Fibroblast of the aortic adventitia (primary cell): ENCODE results near the gene SAMHD1. TPM values are rescaled to one million over a fixed set of nuclear protein-coding genes. Genes with fewer than 3 reads are reported as not detected.
A peak's percentile ranks its signal among the peaks of the same experiment; 100 is the strongest.

Experiments
- DNase-seq: peaks from one replicate; pipeline ENCODE4 v3.0.0-alpha.2; 2010; ENCODE audit warnings: low read depth
- H3K4me3 ChIP-seq: 2 replicates; pipeline ENCODE4 v1.5.1; 2011; ENCODE audit warnings: low read depth, mild to moderate bottlenecking, control low read depth, low read length, moderate library complexity
- total RNA-seq: library from RNA; depleted of rRNA; stranded (reverse); fragments of >200 nt; gene quantifications from 2 replicates; pipeline ENCODE4 v1.2.3, GENCODE V29; 2012; ENCODE audit warnings: low replicate concordance
- TF ChIP-seq, protein P1 (sequence below): IDR thresholded peaks from 2 replicates; pipeline ENCODE4 v1.5.1; 2011; ENCODE audit warnings: mild to moderate bottlenecking, low read length, control low read depth, inconsistent platforms; ENCODE audit not compliant: insufficient read depth

The SAMHD1 gene
- total RNA-seq, 1 donor: 32.7 TPM

- TF ChIP-seq, protein P1, sequence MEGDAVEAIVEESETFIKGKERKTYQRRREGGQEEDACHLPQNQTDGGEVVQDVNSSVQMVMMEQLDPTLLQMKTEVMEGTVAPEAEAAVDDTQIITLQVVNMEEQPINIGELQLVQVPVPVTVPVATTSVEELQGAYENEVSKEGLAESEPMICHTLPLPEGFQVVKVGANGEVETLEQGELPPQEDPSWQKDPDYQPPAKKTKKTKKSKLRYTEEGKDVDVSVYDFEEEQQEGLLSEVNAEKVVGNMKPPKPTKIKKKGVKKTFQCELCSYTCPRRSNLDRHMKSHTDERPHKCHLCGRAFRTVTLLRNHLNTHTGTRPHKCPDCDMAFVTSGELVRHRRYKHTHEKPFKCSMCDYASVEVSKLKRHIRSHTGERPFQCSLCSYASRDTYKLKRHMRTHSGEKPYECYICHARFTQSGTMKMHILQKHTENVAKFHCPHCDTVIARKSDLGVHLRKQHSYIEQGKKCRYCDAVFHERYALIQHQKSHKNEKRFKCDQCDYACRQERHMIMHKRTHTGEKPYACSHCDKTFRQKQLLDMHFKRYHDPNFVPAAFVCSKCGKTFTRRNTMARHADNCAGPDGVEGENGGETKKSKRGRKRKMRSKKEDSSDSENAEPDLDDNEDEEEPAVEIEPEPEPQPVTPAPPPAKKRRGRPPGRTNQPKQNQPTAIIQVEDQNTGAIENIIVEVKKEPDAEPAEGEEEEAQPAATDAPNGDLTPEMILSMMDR: no peak
- DNase-seq: no peak
- H3K4me3 ChIP-seq: no peak overlapping the region
Observed at GRCh38 chr20:36888880-36889516, 62.5 kb downstream of the SAMHD1 start.

DNA sequence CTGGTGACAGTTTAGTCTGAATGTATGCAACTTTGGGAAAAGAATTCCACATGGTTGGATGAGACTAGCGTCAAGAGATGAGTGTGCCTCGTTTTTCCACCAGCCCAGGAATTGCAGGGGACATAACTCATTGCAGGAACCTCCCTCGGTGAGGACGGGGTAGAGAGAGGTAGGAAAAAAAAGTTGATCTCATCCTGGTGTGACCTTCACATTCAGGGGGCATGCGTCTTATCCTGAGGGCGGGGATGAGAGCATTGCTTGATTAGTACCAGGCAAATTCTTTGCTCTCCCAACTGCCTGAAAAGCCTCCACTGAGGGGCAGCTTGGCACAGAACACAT is 63.8 kb downstream of the SAMHD1 start:
- peak; percentile 13 for DNase-seq
- no peak overlapping the region for H3K4me3 ChIP-seq
- TF ChIP-seq, protein P1: no peak

GRCh38 chr20:36886859-36887751 is 64.4 kb downstream of the SAMHD1 start:
- peak overlapping the region; percentile 35 for H3K4me3 ChIP-seq
- DNase-seq: peak; percentile 75
- TF ChIP-seq, protein P1: peak; percentile 99

DNA sequence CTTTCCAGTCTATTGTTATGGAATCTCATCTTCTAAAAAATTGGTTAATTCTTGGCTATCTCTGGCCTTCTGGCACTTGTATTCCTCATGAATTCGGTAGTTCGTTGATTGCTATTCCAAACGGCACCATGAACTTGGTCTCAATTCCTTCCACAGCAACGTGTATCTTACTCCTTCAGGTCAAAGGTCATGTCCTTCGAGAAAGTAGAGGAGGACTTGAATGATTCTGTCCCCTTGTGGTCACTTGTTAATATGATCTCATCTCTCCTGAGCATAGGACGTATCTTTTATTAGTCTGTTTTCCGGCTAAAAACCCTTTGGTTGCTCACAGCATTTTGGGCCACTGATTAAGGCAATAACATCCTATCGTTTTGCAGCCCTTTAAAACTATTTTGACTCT is 66.2 kb downstream of the SAMHD1 start:
- TF ChIP-seq, protein P1: no peak
- DNase-seq: no peak
- H3K4me3 ChIP-seq: no peak overlapping the region

- TF ChIP-seq, protein P1: no peak
- no peak overlapping the region for H3K4me3 ChIP-seq
Observed at GRCh38 chr20:36883977-36884535, 67.5 kb downstream of the SAMHD1 start.

DNA sequence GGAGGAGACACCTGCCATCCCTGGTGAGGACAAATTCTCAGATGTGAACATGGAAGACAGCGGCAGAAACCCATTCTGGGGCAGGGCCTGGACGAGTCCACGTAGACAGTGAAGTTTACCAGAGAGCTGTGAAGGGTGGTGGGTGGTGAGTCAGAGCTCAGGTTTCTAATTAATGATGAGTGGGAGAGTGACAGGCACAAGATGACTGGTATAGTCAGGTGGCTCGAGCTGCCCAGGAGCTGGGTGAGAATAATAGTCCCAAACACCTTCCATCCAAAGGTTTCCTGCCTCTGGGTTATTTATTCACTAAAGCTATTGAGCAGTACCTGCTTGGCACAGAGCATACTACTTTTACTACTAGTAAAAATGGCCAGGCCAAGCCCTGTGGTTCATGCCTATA is 69.6 kb downstream of the SAMHD1 start:
- TF ChIP-seq, protein P1: no peak
- H3K4me3 ChIP-seq: no peak overlapping the region
- DNase-seq: no peak

More at GRCh38 chr20:36883977-36884535, 67.5 kb downstream of the SAMHD1 start:
- no peak for DNase-seq
